Inflammatory macrophage treated with lipopolysaccharide for 4 hours (primary cell): Measurements from ENCODE around the gene LAX1.
A peak's percentile ranks its signal among the peaks of the same experiment; 100 is the strongest.
"Not testable (repeated sequence)": the region's sequence is repeated elsewhere in the genome, so short reads cannot be mapped to it uniquely, and the experiment has no call there.

Source experiments
- DNase-seq: peaks from one replicate; pipeline ENCODE4 v3.0.0-alpha.2; 2020

LAX1 gene

DNA sequence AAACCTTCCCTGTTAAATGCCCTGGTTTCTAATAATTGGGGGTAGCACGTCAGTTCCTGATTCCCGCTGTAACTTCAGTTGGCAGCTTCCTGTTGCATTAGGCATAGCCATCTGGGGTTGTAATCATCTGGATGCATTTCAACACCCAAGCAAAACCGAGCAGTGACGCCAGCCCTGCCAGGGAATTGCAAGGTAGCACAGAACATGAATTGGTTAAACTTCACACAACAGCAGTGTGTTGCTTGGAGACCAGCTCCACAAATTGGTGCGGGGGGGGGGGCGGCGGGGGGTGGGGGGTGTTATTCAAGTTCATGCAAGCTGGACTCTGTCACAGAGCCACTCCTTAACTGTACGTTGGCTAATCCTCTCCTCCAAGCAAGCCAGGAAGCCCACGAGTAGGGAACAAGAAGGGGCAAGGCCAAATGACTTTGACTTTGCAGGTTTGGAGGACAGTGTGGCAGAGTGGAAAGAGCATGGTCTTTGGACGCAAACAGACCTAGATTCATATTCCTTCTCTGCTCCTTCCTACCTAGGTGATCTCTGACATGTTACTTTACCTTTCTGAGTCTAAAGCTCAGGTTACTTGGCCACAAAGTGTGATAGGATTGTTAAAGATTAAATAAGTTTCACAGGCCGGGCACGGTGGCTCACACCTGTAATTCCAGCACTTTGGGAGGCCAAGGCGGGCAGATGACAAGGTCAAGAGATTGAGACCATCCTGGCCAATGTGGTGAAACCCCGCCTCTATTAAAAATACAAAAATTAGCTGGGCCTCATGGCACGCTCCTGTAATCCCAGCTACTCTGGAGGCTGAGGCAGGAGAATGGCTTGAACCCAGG lies 4.7 kb downstream of the LAX1 start:
- DNase-seq, result peak; percentile 94

GRCh38 chr1:203771901-203772301 lies 6.9 kb downstream of the LAX1 start:
- no peak for DNase-seq

- DNase-seq, result no peak
Measured at GRCh38 chr1:203772836-203773235, 7.9 kb downstream of the LAX1 start.

GRCh38 chr1:203776636-203777035 lies 11.7 kb downstream of the LAX1 start:
- peak; percentile 10 for DNase-seq

DNA sequence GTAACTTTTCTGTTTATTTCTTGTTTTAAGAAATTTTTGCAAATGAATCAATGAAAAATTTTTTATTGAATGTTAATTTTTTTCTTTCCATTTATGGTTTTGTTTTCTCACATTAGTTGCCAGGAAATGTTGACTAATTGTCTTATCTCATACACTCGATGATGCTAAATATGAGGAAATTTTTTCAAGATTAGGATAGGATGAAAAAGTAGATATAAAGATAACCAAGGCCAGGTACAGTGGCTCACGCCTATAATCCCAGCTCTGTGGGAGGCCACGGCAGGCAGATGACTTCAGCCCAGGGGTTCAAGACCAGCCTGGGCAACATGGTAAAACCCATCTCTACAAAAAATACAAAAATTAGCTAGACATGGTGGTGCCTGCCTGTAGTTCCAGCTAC lies 12.6 kb downstream of the LAX1 start:
- no peak for DNase-seq

DNA sequence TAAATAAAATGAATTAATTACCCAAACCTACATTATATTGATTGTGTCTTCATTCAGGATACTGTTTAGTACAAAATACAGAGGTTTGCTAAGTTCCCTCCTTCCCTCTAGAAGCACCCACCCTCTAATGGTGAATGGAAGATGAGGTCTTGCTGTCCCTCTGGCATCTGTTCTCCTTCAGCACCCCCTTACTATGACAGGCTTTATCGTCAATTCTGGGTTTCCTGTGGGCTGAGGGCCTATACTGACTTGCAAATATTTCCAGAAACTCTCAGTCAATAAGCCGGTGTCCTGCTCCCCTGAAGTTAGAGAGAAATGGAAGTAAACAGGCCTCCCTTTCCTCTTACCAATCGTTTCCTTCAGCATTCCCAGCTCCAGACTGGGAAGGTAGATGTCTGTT lies 13.2 kb downstream of the LAX1 start:
- no peak for DNase-seq

DNA sequence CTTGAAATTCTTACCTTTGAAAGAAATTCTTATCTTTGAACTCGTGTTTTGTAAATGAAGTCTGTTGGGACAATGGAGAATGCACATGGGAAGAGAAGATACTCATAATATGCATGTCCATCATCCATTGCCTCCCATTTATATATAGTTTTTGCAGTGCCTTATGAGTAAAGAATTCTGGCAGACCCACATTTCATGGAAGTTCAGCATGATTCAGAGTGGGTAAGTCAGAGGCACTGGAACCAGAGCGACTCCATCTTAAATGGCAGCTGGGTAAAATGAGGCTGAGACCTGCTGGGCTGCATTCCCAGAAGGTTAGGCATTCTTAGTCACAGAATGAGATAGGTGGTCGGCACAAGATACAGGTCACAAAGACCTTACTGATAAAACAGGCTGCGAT lies 13.8 kb downstream of the LAX1 start:
- no peak for DNase-seq

GRCh38 chr1:203781962-203782361 lies 17.0 kb downstream of the LAX1 start:
- DNase-seq, result no peak

DNA sequence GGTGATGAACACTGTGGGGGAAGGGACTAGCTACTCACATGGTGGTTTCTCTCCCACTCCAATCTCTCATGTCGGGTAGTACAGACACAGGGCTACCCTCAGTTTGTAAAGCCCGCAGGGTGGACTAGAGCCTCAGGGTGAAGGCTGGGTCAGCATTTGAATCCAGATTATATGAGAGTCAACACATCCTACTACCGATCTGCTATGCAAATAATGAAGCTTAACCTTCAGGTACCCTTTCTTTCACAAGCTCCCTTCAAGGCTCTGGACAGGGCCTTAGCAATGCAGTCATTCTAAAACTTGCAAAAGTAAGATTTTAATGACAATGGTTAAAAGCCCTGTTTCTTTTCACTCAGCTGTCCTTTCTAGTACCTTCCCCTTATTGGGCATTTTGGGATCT lies 25.0 kb downstream of the LAX1 start:
- no peak for DNase-seq

DNA sequence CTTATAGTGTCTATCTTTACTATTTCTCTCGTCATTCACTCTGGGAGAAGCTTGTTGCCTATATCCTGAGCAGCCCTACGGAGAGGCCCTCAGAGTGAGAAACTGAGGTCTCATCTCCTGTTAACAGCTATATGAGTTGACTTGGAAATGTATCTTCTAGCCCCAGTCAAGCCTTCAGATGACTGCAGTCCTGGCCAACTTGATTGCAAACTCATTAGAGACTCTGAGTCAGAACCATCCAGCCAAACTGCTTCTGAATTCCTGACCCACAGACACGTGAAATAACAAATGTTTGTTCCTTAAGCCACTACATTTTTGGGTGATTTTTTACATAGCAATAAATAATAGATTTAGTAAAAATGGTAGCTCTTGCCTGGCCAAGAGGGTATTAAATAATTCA lies 26.5 kb downstream of the LAX1 start:
- DNase-seq, result no peak

GRCh38 chr1:203792486-203792885 lies 27.5 kb downstream of the LAX1 start:
- no peak for DNase-seq

- not testable (repeated sequence) for DNase-seq
Measured at GRCh38 chr1:203793561-203793960, 28.6 kb downstream of the LAX1 start.

GRCh38 chr1:203794764-203795440 lies 29.9 kb downstream of the LAX1 start:
- no peak for DNase-seq

GRCh38 chr1:203795441-203796235 lies 30.7 kb downstream of the LAX1 start, which contains the start of the genes ZBED6 and ZC3H11A:
Gene ZBED6, plus strand, starts transcription at chr1:203795623. Its CDS starts 1,900 bp downstream, at chr1:203797523.
Gene ZC3H11A, plus strand, starts transcription at chr1:203795623. Its CDS starts 21,448 bp downstream, at chr1:203817071.
- DNase-seq, result peak; percentile 100

DNA sequence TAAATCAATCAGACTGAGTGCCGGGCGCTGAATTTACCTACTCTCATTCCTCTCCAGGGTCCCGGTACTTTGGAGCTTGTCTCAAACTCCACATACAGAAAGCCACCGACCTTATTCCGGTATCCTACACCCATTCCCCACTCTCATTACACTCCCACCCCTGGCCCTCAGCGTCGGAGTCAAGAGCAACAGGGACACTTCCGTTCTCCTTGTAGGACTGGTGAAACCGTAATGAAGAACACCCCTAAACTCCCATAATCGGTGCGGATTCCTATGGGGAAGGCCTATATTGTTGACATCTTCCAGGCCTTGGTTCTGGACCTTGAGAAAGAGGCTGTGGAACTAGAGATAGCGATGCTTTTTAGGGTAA lies 31.2 kb downstream of the LAX1 start:
- peak; percentile 60 for DNase-seq

- DNase-seq, result no peak
Measured at GRCh38 chr1:203797216-203797615, 32.2 kb downstream of the LAX1 start.

DNA sequence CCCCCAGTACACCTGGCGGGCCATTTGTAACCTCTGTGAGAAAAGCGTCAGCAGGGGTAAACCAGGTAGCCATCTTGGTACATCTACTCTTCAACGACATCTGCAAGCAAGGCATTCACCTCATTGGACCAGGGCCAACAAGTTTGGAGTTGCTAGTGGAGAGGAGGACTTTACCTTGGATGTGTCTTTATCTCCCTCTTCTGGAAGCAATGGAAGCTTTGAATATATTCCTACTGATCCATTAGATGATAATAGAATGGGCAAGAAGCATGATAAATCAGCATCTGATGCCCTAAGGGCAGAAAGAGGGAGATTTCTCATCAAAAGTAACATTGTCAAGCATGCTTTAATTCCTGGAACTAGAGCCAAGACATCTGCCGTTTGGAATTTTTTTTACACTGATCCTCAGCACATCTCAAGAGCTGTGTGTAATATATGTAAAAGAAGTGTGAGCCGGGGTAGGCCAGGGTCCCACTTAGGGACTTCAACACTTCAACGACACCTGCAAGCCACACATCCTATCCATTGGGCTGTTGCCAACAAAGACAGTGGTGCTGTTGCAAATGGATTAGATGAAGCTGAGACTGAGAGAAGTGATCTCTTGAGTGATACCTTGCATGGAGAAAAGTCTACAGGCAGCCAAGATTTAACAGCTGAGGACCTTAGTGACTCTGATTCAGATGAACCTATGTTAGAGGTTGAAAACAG lies 33.1 kb downstream of the LAX1 start:
- no peak for DNase-seq

DNA sequence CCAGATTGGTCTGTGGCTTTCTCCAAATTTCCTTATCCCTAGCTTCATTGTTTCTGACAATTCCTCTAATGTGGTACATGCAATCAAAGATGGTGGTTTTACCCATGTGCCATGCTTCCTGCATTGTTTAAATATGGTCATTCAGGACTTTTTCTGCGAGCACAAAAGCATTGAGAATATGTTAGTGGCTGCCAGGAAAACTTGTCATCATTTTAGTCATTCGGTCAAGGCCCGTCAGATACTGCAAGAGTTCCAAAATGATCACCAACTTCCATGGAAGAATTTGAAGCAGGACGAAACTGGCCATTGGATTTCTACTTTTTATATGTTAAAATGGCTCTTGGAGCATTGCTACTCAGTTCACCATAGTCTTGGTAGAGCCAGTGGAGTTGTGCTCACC lies 34.2 kb downstream of the LAX1 start:
- DNase-seq, result no peak

GRCh38 chr1:203799971-203800370 lies 35.0 kb downstream of the LAX1 start:
- no peak for DNase-seq

- no peak for DNase-seq
Measured at GRCh38 chr1:203805689-203806088, 40.7 kb downstream of the LAX1 start.

GRCh38 chr1:203807196-203807595 lies 42.2 kb downstream of the LAX1 start:
- DNase-seq, result no peak

DNA sequence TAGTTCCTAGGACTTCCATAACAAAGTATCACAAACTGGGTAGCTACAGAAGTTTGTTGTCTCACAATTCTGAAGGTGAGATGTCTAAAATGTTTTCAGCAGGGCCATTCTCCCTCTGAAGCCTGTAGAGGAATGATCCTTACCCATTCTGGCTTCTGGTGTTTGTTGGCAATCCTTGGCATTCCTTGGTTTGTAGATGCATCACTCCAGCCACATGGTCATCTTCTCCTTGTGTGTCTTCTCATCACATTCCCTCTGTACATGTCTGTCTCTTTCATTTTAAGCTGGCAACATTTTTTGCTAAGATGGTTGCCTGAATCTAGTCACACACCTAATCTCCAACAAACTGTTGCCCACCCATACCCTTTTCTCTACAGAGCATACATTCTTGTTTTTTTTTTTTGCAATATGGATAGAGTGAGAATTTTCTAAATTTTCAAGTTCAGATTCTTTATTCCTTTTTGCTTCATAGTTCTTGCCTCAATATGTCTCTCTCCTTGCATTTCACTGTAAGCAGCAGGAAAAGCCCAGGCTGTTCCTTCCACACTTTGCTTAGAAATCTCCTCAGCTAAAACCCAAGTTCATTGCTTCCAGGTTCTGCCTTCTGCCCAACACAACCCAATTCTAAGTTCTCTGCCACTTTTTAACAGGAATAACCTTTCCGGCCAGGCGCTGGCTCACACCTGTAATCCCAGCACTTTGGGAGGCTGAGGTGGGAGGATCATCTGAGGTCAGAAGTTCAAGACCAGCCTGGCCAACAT lies 48.8 kb downstream of the LAX1 start:
- no peak for DNase-seq
